Ascending aorta (tissue), 2 donors: ENCODE results near the gene CFAP54. TPM values are rescaled to one million over a fixed set of nuclear protein-coding genes. Genes with fewer than 3 reads are reported as not detected.

Experiments used
- DNase-seq, 2 donors: peaks; one replicate each; pipeline ENCODE4 v3.0.0-alpha.2; 2019; ENCODE audit warnings: low spot score in 2 of 2
- H3K27ac ChIP-seq, 2 donors: fragments of 200-600 bp; sonication (generic); one replicate each; pipeline ENCODE4 v1.5.1; 2016 to 2017; ENCODE audit warnings: mild to moderate bottlenecking in 1 of 2
- H3K27me3 ChIP-seq: fragments of 200-600 bp; sonication (generic); one replicate; pipeline ENCODE4 v1.5.1; 2017
- H3K36me3 ChIP-seq, 2 donors: fragments of 200-600 bp; sonication (generic); one replicate each; pipeline ENCODE4 v1.5.1; 2016
- H3K4me1 ChIP-seq, 2 donors: fragments of 200-600 bp; sonication (generic); one replicate each; pipeline ENCODE4 v1.5.1; 2016 to 2017; ENCODE audit warnings: mild to moderate bottlenecking in 1 of 2
- H3K4me3 ChIP-seq, 2 donors: fragments of 200-600 bp; sonication (generic); one replicate each; pipeline ENCODE4 v1.5.1; 2016 to 2017; ENCODE audit warnings: mild to moderate bottlenecking in 1 of 2
- H3K9me3 ChIP-seq, 2 donors: fragments of 200-600 bp; sonication (generic); one replicate each; pipeline ENCODE4 v1.5.1; 2016
- intact Hi-C: fragments of 100-400 bp; cut with DNase I; formaldehyde crosslinking; loops from one replicate; pipeline ENCODE4 v1.15.1; 2023
- total RNA-seq: library from RNA; depleted of rRNA; stranded (reverse); fragments of >200 nt; gene quantifications from one replicate; pipeline ENCODE4 v1.1.0, GENCODE V29; 2016
- TF ChIP-seq, protein P1 (sequence below), 3 experiments: fragments of 200-600 bp in 2 of 3; fragments of 450-650 bp in 1 of 3; sonication (generic) in 2 of 3; IDR thresholded peaks; one replicate each; pipeline ENCODE4 v1.5.1; 2016 to 2019; ENCODE audit warnings: antibody characterized with exemption in 3 of 3, mild to moderate bottlenecking in 1 of 3, moderate library complexity in 1 of 3

CFAP54 gene
- total RNA-seq, 1 donor from 2014 or later: not detected

DNA sequence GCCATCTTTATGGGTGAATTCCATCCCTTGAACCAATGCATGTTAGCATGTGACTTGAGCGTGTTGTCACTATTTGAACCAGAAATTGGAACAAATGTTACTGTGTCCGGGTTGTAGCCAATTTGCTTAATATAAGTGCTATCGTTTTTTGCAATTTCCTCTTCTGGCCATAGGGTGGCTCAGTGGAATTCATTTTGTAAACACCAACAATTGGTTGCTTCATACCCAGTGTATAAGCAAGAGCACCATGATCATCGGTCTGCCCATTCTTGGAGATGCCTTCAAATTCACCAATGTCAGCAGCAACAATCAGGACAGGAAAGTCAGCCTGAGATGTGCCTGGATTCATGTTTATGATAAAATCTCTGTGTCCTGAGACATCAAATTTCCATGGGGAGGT is 412.7 kb downstream of the CFAP54 start:
- TF ChIP-seq, protein P1, sequence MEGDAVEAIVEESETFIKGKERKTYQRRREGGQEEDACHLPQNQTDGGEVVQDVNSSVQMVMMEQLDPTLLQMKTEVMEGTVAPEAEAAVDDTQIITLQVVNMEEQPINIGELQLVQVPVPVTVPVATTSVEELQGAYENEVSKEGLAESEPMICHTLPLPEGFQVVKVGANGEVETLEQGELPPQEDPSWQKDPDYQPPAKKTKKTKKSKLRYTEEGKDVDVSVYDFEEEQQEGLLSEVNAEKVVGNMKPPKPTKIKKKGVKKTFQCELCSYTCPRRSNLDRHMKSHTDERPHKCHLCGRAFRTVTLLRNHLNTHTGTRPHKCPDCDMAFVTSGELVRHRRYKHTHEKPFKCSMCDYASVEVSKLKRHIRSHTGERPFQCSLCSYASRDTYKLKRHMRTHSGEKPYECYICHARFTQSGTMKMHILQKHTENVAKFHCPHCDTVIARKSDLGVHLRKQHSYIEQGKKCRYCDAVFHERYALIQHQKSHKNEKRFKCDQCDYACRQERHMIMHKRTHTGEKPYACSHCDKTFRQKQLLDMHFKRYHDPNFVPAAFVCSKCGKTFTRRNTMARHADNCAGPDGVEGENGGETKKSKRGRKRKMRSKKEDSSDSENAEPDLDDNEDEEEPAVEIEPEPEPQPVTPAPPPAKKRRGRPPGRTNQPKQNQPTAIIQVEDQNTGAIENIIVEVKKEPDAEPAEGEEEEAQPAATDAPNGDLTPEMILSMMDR (IDR thresholded peaks at IDR 0.05): no peak
- no peaks in the 10 kb centered on the region for H3K36me3 ChIP-seq
- no peak overlapping the region for H3K27ac ChIP-seq
- H3K4me1 ChIP-seq: no peaks in the 10 kb centered on the region
- no peaks in the 10 kb centered on the region for H3K27me3 ChIP-seq
- H3K4me3 ChIP-seq: no peak overlapping the region
- intact Hi-C loops: loop anchor here (10.0 kb wide), 1 partner anchor 1613 kb away; the partner anchor contains the start of gene TMPO
- H3K9me3 ChIP-seq: no peaks in the 10 kb centered on the region
- DNase-seq: no peak

DNA sequence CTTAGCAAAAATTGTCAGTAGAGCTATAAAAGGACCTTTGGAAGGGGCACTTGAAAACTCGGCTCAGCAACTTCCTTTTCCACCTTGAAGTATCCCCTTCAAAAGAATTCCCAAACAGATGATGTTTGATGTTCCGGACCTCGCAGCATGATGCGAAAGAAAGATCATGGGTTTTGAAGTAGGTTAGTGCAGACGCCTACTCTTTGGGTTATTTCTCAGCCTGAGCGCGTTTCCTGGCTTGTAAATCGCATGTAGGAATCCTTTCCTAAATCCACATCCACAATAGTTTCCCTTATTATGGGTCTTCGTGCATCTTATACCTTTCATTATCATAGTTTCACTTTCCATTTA is 417.1 kb downstream of the CFAP54 start:
- peak overlapping the region; percentile 66 to 82 for H3K27ac ChIP-seq

GRCh38 chr12:96906849-96907670 is 417.7 kb downstream of the CFAP54 start, which contains the start of gene NEDD1:
TSS of gene NEDD1 (plus strand) at chr12:96907257. CDS start at chr12:96909760, 2,503 bp downstream.
- Histone ChIP-seq H3K36me3 (no peaks in the 10 kb centered on the region), H3K27ac (peak within 1 kb of the TSS; percentile 66 to 82), H3K9me3 (no peaks in the 10 kb centered on the region), H3K4me1 (peaks cover 0 to 3% of the 10 kb centered on the region in 2 donors), H3K4me3 (peak within 1 kb of the TSS; percentile 81 to 89), H3K27me3 (no peaks in the 10 kb centered on the region)
- TF ChIP-seq, protein P1 (IDR thresholded peaks at IDR 0.05): no peak
- intact Hi-C loops: loop anchor here (5.0 to 10.0 kb wide), 3 partner anchors 505 to 1608 kb away; partner anchors contain the start of genes CDK17 and TMPO
- peak; percentile 18 to 92 for DNase-seq

More for the DNA sequence above, 417.1 kb downstream of the CFAP54 start:
- H3K36me3 ChIP-seq: no peaks in the 10 kb centered on the region
- no peak for DNase-seq
- peaks cover 0 to 3% of the 10 kb centered on the region in 2 donors for H3K4me1 ChIP-seq
- intact Hi-C loops: loop anchor here (5.0 to 10.0 kb wide), 3 partner anchors 504 to 1608 kb away; partner anchors contain the start of genes CDK17 and TMPO
- TF ChIP-seq, protein P1 (IDR thresholded peaks at IDR 0.05): no peak
- no peaks in the 10 kb centered on the region for H3K9me3 ChIP-seq
- peak overlapping the region; percentile 81 to 89 for H3K4me3 ChIP-seq
- H3K27me3 ChIP-seq: no peaks in the 10 kb centered on the region

DNA sequence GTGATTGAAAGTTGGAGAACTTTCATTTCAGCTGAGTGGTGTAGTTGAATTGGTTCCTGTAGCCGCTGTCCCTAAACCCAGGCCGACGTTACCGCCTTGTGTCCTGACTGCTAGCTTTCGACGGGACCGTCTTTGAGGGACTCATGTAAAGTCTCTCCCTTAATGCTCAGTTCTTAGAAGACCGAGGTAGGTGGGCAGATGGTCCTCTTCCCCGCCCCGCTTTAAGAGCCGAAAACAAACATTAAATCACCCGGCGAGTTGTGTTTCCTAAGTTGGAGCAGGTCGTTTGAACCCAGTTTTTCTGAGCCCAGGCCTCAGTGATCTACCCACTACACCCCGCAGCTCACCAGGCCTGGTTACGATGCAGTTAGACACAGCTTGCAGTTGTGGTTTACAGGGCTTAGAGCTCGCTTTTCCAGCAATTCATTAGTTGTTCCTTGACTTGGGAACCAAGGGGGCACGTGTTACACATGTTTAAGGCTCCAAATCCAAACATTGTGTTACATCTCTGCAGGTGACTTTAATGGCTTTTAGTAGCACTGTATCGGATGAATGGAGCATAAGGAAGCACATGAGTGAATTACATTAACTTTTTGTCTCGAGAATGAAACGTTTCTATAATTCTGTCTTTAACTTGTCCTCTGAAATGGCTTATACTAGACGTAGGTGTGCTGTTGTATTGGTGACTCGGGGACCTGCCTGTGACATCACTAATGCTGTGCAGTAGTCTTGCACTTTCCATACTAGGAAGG is 418.5 kb downstream of the CFAP54 start:
- TF ChIP-seq, protein P1 (IDR thresholded peaks at IDR 0.05): no peak
- intact Hi-C loops: loop anchor here (5.0 to 10.0 kb wide), 3 partner anchors 506 to 1607 kb away; partner anchors contain the start of genes CDK17 and TMPO
- peak overlapping the region; percentile 81 to 89 for H3K4me3 ChIP-seq
- H3K27ac ChIP-seq: peak overlapping the region; percentile 66 to 82
- no peaks in the 10 kb centered on the region for H3K36me3 ChIP-seq
- no peaks in the 10 kb centered on the region for H3K27me3 ChIP-seq
- H3K4me1 ChIP-seq: peaks cover 0 to 3% of the 10 kb centered on the region in 2 donors
- no peaks in the 10 kb centered on the region for H3K9me3 ChIP-seq
- no peak for DNase-seq

GRCh38 chr12:96908423-96908675 is 419.0 kb downstream of the CFAP54 start:
- no peaks in the 10 kb centered on the region for H3K27me3 ChIP-seq
- no peak for DNase-seq
- intact Hi-C loops: loop anchor here (5.0 to 10.0 kb wide), 3 partner anchors 506 to 1606 kb away; partner anchors contain the start of genes CDK17 and TMPO
- no peaks in the 10 kb centered on the region for H3K36me3 ChIP-seq
- H3K4me3 ChIP-seq: peak overlapping the region in 1 of 2 donors; percentile 81
- H3K27ac ChIP-seq: no peak overlapping the region
- TF ChIP-seq, protein P1 (IDR thresholded peaks at IDR 0.05): no peak
- no peaks in the 10 kb centered on the region for H3K9me3 ChIP-seq
- H3K4me1 ChIP-seq: peaks cover 0 to 3% of the 10 kb centered on the region in 2 donors
